Right atrium auricular region (tissue), 2 donors: ENCODE measurements around the gene LRP1B. TPM values are rescaled to one million over a fixed set of nuclear protein-coding genes. Genes with fewer than 3 reads are reported as not detected.

Experiments
- DNase-seq: peaks from one replicate; pipeline ENCODE4 v3.0.0-alpha.2; 2019; ENCODE audit warnings: low spot score
- H3K27ac ChIP-seq, 2 donors: fragments of 200-600 bp; sonication (generic); 1 replicate in 1 of 2; 2 replicates in 1 of 2; pipeline ENCODE4 v1.5.1; 2016 to 2019
- H3K27me3 ChIP-seq, 2 donors: fragments of 200-600 bp; sonication (generic); one replicate each; pipeline versions ENCODE4 v1.5.1 to v1.6.0; 2017 to 2019
- H3K36me3 ChIP-seq: fragments of 200-600 bp; sonication (generic); one replicate; pipeline ENCODE4 v1.5.1; 2016
- H3K4me1 ChIP-seq, 2 donors: fragments of 200-600 bp; sonication (generic); one replicate each; pipeline versions ENCODE4 v1.5.1 to v1.6.0; 2017 to 2019
- H3K4me3 ChIP-seq, 2 donors: fragments of 200-600 bp; sonication (generic); 1 replicate in 1 of 2; 2 replicates in 1 of 2; pipeline ENCODE4 v1.5.1; 2017 to 2019; ENCODE audit warnings: mild to moderate bottlenecking in 1 of 2, moderate library complexity in 1 of 2
- H3K9me3 ChIP-seq, 2 donors: fragments of 200-600 bp; sonication (generic); one replicate each; pipeline ENCODE4 v1.5.1; 2019
- CTCF ChIP-seq, 2 donors: fragments of 200-600 bp; sonication (generic); IDR thresholded peaks; one replicate each; pipeline ENCODE4 v1.5.1; 2019; ENCODE audit warnings: antibody characterized with exemption in 2 of 2
- total RNA-seq, 2 donors: library from RNA; depleted of rRNA; stranded (reverse); fragments of >200 nt; gene quantifications; one replicate each; pipeline ENCODE4 v1.1.0, GENCODE V29; 2016

The LRP1B gene
- total RNA-seq, 2 donors from 2014 or later = 0.44 to 0.47 TPM

GRCh38 chr2:140362361-140362760 is 1768.5 kb downstream of the LRP1B start:
- Histone ChIP-seq H3K4me1 (no peaks in the 10 kb centered on the region), H3K4me3 (no peak overlapping the region), H3K27me3 (no peaks in the 10 kb centered on the region), H3K36me3 (no peaks in the 10 kb centered on the region), H3K9me3 (no peaks in the 10 kb centered on the region), H3K27ac (no peak overlapping the region)
- TF ChIP-seq CTCF (IDR thresholded peaks at IDR 0.05) = no peak
- DNase-seq = no peak

GRCh38 chr2:140359056-140359771 is 1771.6 kb downstream of the LRP1B start:
- Histone ChIP-seq H3K36me3 (no peaks in the 10 kb centered on the region), H3K4me3 (no peak overlapping the region), H3K27ac (no peak overlapping the region), H3K9me3 (no peaks in the 10 kb centered on the region), H3K27me3 (no peaks in the 10 kb centered on the region), H3K4me1 (no peaks in the 10 kb centered on the region)
- TF ChIP-seq CTCF (IDR thresholded peaks at IDR 0.05) = no peak
- no peak for DNase-seq

GRCh38 chr2:140356697-140357096 is 1774.1 kb downstream of the LRP1B start:
- H3K9me3 ChIP-seq = no peaks in the 10 kb centered on the region
- no peak for DNase-seq
- H3K27ac ChIP-seq = no peak overlapping the region
- H3K4me3 ChIP-seq = no peak overlapping the region
- H3K27me3 ChIP-seq = no peaks in the 10 kb centered on the region
- H3K4me1 ChIP-seq = no peaks in the 10 kb centered on the region
- H3K36me3 ChIP-seq = no peaks in the 10 kb centered on the region
- no peak for TF ChIP-seq CTCF (IDR thresholded peaks at IDR 0.05)

- no peaks in the 10 kb centered on the region for H3K36me3 ChIP-seq
- H3K9me3 ChIP-seq = no peaks in the 10 kb centered on the region
- no peak for TF ChIP-seq CTCF (IDR thresholded peaks at IDR 0.05)
- H3K4me3 ChIP-seq = no peak overlapping the region
- no peaks in the 10 kb centered on the region for H3K27me3 ChIP-seq
- no peak overlapping the region for H3K27ac ChIP-seq
- DNase-seq = no peak
- H3K4me1 ChIP-seq = no peaks in the 10 kb centered on the region
Observed at GRCh38 chr2:140355511-140356090, 1775.2 kb downstream of the LRP1B start.

GRCh38 chr2:140354544-140354943 is 1776.3 kb downstream of the LRP1B start:
- Histone ChIP-seq H3K27me3 (no peaks in the 10 kb centered on the region), H3K27ac (no peak overlapping the region)
- DNase-seq = no peak

More at GRCh38 chr2:140354544-140354943, 1776.3 kb downstream of the LRP1B start:
- no peaks in the 10 kb centered on the region for H3K4me1 ChIP-seq
- no peak overlapping the region for H3K4me3 ChIP-seq
- TF ChIP-seq CTCF (IDR thresholded peaks at IDR 0.05) = no peak
- H3K9me3 ChIP-seq = no peaks in the 10 kb centered on the region
- H3K36me3 ChIP-seq = no peaks in the 10 kb centered on the region
